ENCODE results near the gene RASSF8. TPM values are rescaled to one million over a fixed set of nuclear protein-coding genes. Genes with fewer than 3 reads are reported as not detected.

Gene RASSF8
- total RNA-seq, 1 donor from 2014 or later: 19.0 TPM

- TF ChIP-seq CTCF (IDR thresholded peaks at IDR 0.05; ENCODE audit: insufficient read depth, low read length, severe bottlenecking): no peak
- FAIRE-seq: no peak
Measured at GRCh38 chr12:26124446-26125399, 166.2 kb downstream of the RASSF8 start, which contains the start of gene BHLHE41. Gene BHLHE41, minus strand, starts transcription at chr12:26125037. Its CDS starts 258 bp downstream, at chr12:26124779.

GRCh38 chr12:26125400-26126339, 167.2 kb downstream of the RASSF8 start:
- FAIRE-seq (no peak), DNase-seq (ENCODE audit: low read depth) (peak; percentile 84)
- no peak for TF ChIP-seq CTCF (IDR thresholded peaks at IDR 0.05; ENCODE audit: insufficient read depth, low read length, severe bottlenecking)
- Histone ChIP-seq H3K4me3 (ENCODE audit: low read depth, low read length) (peak overlapping the region; percentile 63), H3K27me3 (ENCODE audit: control insufficient read depth, insufficient read depth, low read length) (peaks cover 17% of the 10 kb centered on the region), H3K36me3 (ENCODE audit: control insufficient read depth, insufficient read depth, low read length) (no peaks in the 10 kb centered on the region)

More at GRCh38 chr12:26124446-26125399, 166.2 kb downstream of the RASSF8 start, which contains the start of gene BHLHE41:
- no peak for DNase-seq (ENCODE audit: low read depth)
- peak within 1 kb of the TSS; percentile 63 for H3K4me3 ChIP-seq (ENCODE audit: low read depth, low read length)
- peaks cover 17% of the 10 kb centered on the region for H3K27me3 ChIP-seq (ENCODE audit: control insufficient read depth, insufficient read depth, low read length)
- H3K36me3 ChIP-seq (ENCODE audit: control insufficient read depth, insufficient read depth, low read length): no peaks in the 10 kb centered on the region

GRCh38 chr12:26126340-26127284, 168.1 kb downstream of the RASSF8 start:
- FAIRE-seq (no peak), DNase-seq (ENCODE audit: low read depth) (peak; percentile 64)
- TF ChIP-seq CTCF (IDR thresholded peaks at IDR 0.05; ENCODE audit: insufficient read depth, low read length, severe bottlenecking): no peak
- H3K27me3 ChIP-seq (ENCODE audit: control insufficient read depth, insufficient read depth, low read length): peaks cover 17% of the 10 kb centered on the region
- no peaks in the 10 kb centered on the region for H3K36me3 ChIP-seq (ENCODE audit: control insufficient read depth, insufficient read depth, low read length)
- H3K4me3 ChIP-seq (ENCODE audit: low read depth, low read length): peak overlapping the region; percentile 63

GRCh38 chr12:26127404-26127803, 168.9 kb downstream of the RASSF8 start:
- Histone ChIP-seq H3K27me3 (ENCODE audit: control insufficient read depth, insufficient read depth, low read length) (peaks cover 17% of the 10 kb centered on the region), H3K36me3 (ENCODE audit: control insufficient read depth, insufficient read depth, low read length) (no peaks in the 10 kb centered on the region), H3K4me3 (ENCODE audit: low read depth, low read length) (no peak overlapping the region)
- no peak for DNase-seq (ENCODE audit: low read depth)
- FAIRE-seq: no peak
- TF ChIP-seq CTCF (IDR thresholded peaks at IDR 0.05; ENCODE audit: insufficient read depth, low read length, severe bottlenecking): no peak

GRCh38 chr12:26128168-26128567, 169.7 kb downstream of the RASSF8 start:
- Histone ChIP-seq H3K4me3 (ENCODE audit: low read depth, low read length) (no peak overlapping the region), H3K27me3 (ENCODE audit: control insufficient read depth, insufficient read depth, low read length) (peaks cover 17% of the 10 kb centered on the region), H3K36me3 (ENCODE audit: control insufficient read depth, insufficient read depth, low read length) (no peaks in the 10 kb centered on the region)
- FAIRE-seq: no peak
- DNase-seq (ENCODE audit: low read depth): no peak
- TF ChIP-seq CTCF (IDR thresholded peaks at IDR 0.05; ENCODE audit: insufficient read depth, low read length, severe bottlenecking): no peak

Data from bronchial epithelial cell (primary cell).